HG02885 (cell line): Measurements from ENCODE around the gene ZNF354B.
A peak's percentile ranks its signal among the peaks of the same experiment; 100 is the strongest.
"Not testable (repeated sequence)": the region's sequence is repeated elsewhere in the genome, so short reads cannot be mapped to it uniquely, and the experiment has no call there.

Source experiments
- ATAC-seq: cut with Tn5 transposase; IDR thresholded peaks from one replicate; pipeline ENCODE4 v1.9.1; 2021; ENCODE audit warnings: mild to moderate bottlenecking; ENCODE audit not compliant: unreplicated experiment, poor library complexity

ZNF354B gene

DNA sequence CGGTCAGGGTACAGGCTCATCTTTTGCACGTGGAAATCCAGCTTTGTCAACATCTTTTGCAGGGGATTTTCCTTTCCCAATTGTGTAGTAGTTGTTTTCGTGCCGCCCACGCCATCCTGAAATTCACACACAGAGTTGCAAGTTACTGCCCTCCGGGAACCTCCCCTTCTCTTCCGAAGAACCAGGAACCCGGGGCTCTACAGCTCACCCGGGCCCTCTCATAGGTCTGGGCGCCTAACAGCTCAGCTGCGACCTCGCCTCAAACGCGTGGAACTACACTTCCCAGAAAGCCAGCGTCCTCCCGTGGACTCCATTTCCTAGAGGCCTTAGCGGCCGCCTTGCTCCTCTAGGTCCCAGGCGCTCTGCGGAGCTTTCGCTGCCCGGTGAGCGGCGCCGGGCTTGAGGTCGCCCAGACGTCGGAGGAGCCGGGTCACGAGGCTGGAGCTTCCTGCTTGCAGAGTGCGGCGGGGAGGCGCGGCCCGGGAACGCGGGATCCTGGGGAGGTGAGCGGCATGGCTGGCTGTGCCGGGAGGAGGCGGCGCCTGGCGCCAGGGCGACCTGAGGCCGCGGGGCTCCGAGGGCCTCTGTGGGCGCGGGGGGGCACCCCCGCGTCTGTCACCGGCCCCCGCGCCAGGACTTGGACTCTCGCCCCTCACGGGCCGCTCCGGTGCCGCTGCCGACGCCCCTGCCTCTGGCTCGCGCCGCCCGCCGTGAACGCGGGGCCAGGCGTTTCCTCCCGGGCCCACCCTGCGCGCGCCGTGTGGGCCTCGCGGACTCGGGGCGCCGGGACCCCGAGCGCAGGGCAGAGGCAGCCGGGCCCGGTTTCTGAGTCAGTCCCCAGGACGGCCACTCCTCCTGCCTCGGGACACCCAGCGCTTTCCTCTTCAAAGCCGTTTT lies at the start of gene ZNF354B:
ZNF354B (plus strand) TSS at position 329 of the 897 bp plus-strand sequence. CDS start 1,095 bp downstream, outside the sequence.
- peak; percentile 94 for ATAC-seq

DNA sequence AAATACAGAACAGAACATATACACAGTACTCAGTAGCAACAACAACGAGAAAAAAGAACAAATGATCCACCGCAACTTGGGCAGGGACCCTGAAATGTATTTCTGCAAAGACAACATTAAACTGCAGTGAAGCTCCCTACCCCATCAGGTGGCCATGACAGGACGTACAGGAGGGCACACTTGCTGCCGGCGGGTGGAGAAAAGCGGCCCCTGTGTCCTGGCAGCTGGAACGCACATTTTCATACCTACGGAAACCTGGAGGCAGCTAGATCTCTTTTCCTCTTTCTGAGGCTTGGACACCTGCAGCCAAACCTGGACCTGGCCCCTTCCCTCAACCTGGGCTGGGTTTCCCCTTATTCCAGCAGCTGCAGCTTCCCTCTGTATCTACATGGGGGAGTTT lies 42.2 kb upstream of the ZNF354B start:
- ATAC-seq = no peak

DNA sequence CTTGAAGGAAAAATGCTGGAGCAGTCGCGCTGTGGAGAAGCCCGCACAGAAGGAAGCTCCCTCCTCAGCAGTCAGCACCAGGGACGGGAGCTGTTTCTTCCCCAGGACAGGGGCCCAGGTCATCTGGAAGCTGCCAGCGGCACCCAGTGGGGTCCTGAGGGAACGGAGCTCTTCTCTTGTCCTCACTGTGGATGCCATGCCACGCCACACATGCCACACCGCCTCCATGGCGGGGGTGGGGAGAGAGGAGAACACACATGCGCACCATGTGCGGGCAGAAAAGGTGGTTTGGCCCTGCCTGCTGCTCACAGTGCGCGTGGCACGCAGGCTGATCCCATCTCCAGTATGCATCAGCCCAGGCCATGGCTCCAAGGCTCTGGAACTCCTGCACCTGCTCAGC lies 41.7 kb upstream of the ZNF354B start:
- no peak for ATAC-seq

DNA sequence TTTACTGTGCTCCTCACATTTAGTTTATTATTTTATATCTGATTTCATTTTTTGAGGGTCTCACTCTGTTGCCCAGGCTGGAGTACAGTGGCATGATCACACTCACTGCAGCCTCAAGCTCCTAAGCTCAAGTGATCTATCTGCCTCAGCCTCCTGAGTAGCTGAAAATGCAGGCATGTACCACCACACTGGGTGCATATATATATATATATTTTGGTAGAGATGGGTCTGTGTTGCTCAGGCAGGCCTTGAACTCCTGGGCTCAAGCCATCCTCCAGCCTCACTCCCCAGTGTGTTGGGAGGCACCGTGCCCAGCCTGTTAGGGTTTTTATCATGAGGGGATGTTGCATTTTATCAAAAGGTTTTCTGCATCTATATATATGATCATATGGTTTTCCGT lies 39.8 kb upstream of the ZNF354B start:
- ATAC-seq = no peak

DNA sequence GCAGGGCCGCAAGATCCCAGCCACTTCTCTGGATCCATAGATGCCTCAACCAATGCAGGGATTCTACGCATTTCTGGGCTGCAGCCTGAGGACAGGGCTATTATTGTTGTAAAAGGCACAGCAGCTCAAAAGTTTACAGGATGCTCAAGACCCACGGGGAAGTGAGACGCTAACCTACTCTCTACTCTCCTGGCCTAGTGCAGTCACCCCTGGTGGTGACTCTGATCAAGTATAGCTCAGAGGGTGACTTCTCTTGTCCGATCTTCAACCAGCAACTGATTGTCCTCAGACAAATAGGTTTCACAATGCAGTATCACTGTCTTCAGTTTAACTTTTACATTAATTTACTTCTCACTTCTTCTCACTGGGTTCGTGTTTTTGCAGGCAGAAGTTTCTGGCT lies 34.3 kb upstream of the ZNF354B start:
- ATAC-seq = no peak

DNA sequence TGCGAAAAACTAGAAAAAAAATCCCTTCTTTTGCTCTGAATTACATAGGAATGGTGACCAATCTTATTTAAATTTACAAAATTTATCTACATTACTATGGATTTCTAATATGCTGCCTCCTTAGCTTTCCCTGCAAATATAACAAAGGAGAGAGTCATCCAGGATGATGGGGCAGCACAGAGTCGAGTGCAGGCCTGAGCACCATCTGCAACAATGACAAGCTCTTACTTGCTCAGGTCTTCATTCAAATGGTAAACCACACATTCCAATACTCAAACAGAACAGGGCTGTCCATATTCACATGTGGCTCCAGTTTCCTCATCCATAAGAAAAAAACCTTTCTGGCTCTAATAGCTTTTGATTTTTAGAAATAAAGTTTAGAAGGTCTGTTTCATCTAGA lies 33.5 kb upstream of the ZNF354B start:
- ATAC-seq = no peak

DNA sequence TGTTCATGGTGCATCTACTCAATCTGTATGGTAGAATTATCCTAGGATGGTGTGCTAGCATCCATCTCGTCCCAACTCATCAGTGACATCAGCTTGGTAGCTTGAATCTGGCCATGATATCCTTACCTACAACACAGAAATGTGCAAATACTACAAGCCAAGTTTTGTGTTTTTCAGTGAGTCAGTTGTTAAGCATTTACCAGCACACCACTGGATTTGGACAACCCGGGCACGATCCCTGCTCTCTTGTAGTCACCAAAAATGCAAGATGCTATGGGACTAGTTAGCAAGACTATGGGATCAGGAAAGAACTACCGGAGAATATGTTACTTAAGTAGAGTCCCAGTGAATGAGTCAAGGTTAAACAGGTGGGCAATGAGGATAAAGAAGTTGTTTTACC lies 32.1 kb upstream of the ZNF354B start:
- ATAC-seq = no peak

DNA sequence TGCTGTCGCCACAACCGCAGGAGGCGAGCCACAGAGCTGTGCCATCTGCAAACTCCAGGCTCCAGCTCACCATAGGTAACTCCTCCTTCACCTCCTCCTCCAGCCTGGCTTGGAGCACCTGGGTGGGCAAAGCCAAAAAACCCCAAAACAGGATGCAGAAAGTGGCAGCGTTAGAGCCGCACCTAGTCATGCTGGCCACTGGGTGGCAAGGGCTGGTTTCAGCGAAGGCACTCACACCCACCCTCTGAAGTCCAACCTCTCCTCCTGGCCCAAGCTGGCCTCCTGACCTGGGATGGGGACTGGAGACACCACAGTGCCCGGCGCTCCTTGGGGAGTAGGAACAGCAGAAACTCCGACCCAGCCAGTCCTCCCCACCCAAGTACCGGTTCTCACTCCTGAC lies 28.7 kb upstream of the ZNF354B start:
- ATAC-seq = no peak

DNA sequence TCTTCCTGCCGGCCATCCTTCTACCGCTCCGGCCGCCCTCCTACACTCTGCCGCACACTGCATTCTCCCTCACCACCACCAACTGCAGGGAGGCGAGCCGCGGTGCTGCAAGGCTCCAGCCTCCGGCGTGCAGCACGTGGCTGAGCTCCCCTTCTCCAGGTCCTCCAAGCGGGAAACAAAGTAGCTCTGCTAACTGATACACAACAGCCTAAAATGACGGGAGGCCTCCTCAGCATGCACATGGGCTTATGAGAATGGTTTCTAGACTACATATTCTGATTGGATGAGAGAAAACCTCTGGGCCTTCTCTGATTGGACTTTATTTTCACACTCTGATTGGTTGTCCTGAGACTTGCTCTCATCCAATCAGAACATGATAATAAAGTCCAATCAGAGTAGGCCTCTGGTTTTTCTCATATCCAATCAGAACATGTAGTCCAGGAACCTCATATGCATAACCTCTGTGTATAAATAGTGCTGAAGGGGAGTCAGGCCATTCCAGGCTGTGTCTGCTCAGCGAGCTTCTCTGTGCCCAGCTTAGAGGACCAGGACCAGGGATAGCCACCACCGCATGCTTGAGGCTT lies 27.0 kb upstream of the ZNF354B start:
- no peak for ATAC-seq

DNA sequence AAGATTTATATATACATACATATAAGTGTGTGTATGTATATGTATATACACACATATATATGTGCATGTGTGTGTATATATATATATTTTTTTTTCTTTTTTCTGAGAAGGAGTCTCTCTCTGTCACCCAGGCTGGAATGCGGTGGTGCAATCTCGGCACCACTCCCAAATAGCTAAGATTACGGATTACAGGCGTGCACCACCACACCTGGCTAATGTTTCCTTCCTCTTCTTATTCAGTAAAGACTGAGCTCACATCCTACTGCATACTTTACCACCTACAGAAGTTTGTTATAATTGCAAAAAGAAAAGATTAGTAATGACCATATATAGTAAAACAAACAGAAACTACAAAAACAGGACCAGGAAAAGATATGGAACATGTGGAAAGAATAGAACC lies 23.1 kb upstream of the ZNF354B start:
- ATAC-seq = no peak

DNA sequence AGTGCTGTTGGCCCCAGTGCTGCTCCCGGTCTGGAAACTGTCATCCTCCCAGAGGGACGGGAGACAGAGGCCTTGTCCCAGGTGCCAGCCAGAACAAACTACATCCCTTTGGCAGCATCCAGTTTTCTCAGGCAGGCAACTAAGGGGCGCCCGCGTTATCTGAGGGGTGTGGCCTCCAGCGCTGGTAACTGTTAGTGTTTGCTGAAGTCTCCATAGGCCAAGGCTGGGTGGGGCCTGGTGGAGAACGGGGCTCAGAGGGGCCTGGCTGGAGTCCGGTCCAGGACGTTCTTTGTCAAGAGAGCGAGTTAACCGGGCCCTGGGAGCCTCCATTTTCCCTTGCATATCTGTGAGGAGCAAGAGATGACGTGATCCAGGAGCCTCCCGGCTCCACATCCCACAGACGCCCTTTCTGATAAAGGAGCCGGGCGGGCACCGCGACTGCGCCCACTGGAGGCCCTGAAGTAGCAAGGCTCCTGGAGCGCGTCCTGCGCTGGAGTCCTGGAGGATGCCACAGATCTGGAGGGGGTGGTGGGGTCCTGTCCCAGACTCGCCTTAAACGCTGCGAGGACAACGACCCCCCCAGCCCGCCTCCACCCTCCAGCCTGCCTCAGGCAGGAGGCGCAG lies 20.9 kb upstream of the ZNF354B start:
- ATAC-seq = not testable (repeated sequence)

DNA sequence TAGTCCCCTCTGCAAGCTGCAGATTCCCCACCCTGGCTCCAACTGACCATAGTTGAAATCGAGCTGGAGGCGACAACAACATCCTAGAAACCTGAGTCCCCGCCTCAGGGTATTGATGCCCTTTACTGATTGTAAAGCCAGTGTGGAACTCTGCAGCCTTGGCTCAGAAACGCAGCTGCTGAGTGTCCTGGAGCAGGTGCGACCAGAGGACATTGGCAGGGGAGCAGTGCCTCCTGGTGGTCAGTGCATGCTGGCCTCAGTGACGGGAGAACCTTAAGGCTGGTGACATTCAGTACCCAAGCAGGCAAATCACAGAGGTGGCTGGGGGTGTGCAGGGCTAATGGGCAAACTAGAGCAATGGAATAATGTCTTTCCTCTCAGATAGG lies 20.4 kb upstream of the ZNF354B start:
- ATAC-seq = no peak

DNA sequence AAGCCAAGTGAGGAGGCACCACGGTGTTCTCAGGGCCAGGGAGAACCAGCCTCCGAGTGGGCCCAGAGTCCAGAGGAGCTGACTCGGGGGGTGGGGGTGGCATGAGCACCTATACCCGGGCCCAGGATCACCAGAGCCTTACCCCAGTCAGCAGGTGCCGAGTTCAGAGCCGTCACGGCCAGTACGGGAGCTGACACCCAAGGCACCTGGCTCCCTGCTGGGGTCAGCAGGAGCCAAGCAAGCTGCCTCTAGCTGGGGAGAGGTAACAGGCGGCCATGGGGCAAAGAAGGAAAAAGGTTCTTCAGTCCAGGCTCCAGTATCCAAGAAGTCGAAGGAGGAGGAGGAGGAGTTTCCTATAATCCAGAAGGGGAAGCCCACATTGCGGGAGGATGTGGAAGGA lies 19.4 kb upstream of the ZNF354B start:
- not testable (repeated sequence) for ATAC-seq

DNA sequence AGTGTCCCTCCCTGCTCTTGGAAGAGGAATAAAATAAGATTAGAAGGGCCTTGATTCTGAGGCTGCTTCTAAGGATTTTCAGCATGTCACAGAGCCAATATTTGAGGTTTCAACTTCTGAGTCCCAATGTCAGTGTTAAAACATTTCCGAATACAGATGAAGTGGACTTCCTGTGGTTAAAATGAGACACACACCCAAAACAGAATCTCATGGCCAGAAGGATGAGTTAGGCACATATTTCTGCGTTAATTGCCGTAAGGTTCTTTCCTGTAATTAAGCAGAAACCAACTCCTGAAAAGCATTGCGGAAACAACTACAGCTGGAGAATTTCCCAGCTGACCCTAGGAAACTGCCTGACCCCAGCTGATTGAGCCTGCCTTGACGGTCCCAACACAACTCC lies 10.4 kb upstream of the ZNF354B start:
- ATAC-seq = no peak

DNA sequence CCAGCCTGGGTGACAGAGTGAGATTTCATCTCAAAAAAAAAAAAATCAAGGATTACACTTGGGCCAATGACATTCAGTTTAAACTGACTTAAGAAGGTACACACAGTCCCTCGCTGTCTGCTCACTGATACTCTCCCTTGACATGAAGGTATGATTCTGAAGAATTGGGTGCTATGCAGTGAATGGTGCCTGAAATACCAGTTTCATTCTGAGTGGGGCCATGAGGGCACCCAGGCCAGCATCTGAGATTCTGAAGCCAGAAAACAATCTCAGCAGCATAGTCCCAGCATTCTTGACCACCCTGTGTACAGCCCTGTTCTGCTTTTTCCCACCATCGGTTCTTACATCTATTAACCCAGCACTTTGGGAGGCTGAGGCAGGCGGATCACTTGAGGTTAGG lies 7.8 kb upstream of the ZNF354B start:
- ATAC-seq = no peak

DNA sequence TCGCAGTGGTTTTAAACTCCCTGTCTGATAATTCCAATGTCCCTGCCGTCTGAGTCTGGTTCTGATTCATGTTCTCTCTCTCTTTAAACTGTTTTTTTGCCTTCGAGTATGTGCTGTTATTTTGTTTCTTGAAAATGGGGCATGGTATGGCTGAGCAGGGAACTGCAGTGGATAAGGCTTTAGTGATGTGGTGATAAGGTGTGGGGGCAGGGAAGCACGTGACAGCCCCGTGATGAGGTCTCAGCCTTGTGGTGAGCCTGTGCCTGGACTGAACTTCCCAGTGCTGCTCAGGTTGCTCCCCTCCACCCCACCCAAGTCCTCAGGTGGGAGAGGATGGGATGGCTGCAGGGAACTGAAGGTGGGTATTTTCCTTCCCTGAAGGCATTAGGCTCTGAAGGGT lies 5.5 kb upstream of the ZNF354B start:
- ATAC-seq = no peak

DNA sequence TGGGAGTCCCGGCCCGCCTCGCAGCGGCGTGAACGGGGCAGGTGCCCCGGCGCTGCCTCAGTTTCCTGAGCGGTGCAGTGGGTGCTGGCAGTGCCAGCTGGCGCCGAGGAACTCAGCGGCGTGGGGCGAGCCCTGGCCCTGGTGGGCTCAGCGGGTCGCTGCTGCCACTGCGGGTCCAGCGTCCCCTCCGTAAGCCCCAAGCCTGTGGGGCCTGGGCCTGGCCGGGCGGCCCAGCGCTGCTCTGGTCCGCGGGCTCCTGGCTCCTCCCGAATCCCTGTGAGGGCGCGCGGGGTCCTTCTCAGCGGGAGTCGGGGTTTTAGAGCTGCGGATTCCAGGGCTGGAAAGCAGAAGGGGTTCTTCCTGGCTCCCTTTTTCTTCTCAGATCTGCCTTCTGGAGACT lies 862 bp downstream of the ZNF354B start:
- not testable (repeated sequence) for ATAC-seq

DNA sequence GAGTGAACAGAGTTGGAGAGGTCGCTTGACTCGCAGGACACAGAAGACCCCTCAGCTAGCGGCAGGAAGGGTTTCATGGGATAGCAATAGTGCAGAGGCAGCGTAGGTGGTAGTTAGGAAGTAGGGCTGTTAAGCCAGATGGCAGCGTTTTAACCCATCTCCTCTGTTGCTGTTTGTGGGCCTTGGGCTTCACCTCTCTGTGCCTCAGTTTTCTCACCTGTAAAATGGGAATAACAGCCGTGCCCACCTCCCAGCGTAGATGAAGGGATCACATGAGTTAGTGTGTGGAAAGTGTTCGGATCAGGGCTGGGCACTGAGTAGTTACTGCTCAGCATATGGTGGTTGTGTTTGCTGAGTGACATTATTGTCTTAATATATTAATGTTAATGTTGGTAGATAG lies 1.9 kb downstream of the ZNF354B start:
- ATAC-seq = no peak

DNA sequence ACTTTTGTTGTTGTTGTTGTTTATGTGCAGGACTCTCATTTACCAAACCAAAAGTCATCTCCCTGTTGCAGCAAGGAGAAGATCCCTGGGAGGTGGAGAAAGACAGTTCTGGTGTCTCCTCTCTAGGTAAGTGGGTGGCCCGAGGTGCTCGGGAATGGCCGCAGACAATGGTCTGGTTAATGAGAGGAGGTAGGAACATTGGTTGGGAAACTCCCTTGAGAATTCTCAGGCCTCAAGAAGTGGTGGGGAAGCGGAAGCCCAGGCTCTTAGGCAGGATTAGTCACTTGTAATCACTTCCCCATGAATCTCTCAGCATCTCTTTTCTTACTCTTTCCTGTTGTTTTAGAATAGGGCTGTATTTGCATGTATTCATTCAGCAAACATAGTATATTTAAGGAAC lies 7.2 kb downstream of the ZNF354B start:
- no peak for ATAC-seq

DNA sequence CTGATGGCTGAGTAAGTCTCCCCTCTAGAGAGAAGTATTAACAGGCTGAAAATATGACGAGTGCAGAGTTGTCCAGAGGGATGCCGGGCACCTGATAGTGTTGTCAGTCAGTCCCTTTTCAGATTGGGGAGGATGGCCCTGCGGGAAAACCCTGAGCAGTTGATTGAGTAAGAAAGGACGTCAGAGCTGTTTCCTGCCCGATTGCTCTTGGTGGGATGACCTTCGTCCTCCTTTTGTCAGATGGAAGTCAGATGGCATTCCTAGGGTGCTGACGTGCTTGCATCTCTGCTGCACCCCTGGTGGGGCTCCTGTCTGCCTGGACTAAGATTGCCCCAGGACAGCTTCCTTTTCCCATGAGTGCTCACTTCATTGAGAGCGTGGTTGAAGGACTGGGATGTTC lies 9.8 kb downstream of the ZNF354B start:
- ATAC-seq = no peak

DNA sequence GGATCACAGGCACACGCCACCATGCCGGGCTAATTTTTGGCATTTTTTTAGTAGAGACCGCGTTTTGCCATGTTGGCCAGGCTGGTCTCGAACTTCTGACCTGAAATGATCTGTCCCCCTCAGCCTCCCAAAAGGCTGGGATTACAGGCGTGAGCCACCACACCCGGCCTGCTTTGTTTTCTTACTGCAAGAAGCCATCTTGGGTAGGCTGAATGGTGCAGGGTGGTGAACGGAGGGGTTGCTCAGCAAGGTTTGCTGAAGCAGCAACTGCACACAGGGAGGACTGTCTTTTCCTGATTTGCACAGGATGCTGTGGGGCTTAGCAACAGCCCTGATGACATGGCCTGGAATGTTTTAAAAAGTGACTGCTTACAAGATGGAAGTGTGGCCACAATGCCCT lies 10.7 kb downstream of the ZNF354B start:
- ATAC-seq = no peak

DNA sequence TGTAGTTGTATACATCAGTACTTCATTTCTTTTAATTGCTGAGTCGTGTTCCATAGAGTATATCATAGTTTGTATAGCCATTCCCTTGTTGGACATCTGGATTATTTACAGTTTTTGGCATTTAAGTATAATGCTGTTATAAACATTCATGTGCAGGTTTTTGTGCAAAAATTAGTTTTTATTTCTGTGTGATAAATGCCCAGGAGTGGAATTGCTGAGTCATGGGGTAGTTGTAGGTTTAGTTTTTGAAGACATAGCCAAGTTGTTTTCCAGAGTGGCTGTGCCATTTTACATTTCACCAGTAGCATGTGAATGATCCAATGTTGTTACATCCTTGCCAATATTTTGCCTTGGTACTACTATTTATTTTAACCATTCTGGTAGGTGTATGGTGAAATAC lies 12.5 kb downstream of the ZNF354B start:
- no peak for ATAC-seq
